Left ventricle myocardium inferior (tissue), 1 donor: ENCODE data around the gene SVOPL. TPM values are rescaled to one million over a fixed set of nuclear protein-coding genes. Genes with fewer than 3 reads are reported as not detected.

Experiments
- DNase-seq: peaks from one replicate; pipeline ENCODE4 v3.0.0-alpha.2; 2020
- H3K27ac ChIP-seq: fragments of 200-600 bp; replicated peaks from 2 replicates; pipeline ENCODE4 v1.8.0; 2021
- H3K27me3 ChIP-seq: fragments of 200-600 bp; 2 replicates; pipeline ENCODE4 v1.8.0; 2021; ENCODE audit warnings: low read depth
- H3K36me3 ChIP-seq: fragments of 200-600 bp; 2 replicates; pipeline ENCODE4 v1.8.0; 2021
- H3K4me1 ChIP-seq: fragments of 200-600 bp; 2 replicates; pipeline ENCODE4 v1.8.0; 2021
- H3K4me3 ChIP-seq: fragments of 200-600 bp; 2 replicates; pipeline ENCODE4 v1.8.0; 2021; ENCODE audit warnings: mild to moderate bottlenecking, moderate library complexity
- H3K9me3 ChIP-seq: fragments of 200-600 bp; replicated peaks from 2 replicates; pipeline ENCODE4 v1.8.0; 2021
- intact Hi-C: fragments of 100-400 bp; cut with micrococcal nuclease; formaldehyde crosslinking; loops from one replicate; pipeline ENCODE4 v1.11.0; 2022
- total RNA-seq: library from RNA; stranded (reverse); fragmentation: NEBNext Ultra II Directional; extraction: Animal tissue kit (Norgen Biotek cat#: 25700); gene quantifications from one replicate; pipeline ENCODE4 v1.2.1, GENCODE V29; 2021
- TF ChIP-seq, protein P1 (sequence below): fragments of 200-600 bp; IDR thresholded peaks from 2 replicates; pipeline ENCODE4 v1.8.0; 2021; ENCODE audit warnings: antibody characterized with exemption, mild to moderate bottlenecking, borderline replicate concordance
- donor health status: DM: no; HTN: yes; CAD: no; lungs with severe emphysema.

SVOPL gene
- total RNA-seq, 1 donor from 2014 or later, result not detected

GRCh38 chr7:138556771-138557484, 144.2 kb downstream of the SVOPL start:
- no peak overlapping the region for H3K4me3 ChIP-seq

DNA sequence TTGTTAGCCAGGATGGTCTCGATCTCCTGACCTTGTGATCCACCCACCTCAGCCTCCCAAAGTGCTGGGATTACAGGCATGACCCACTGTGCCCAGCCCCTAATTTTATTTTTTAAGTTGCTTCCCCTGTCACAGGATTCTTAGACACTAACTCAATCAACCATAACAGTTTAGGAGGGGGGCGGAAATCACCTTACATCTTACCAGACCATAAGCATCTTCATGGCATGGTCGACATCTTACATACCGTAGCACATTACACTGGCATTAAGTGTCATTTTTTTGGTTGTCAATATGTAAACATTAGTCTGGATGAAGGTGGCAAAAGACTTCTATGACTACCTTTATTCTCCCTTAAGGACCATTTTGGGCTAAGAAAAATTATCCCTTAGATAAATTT, 145.5 kb downstream of the SVOPL start:
- TF ChIP-seq, protein P1, sequence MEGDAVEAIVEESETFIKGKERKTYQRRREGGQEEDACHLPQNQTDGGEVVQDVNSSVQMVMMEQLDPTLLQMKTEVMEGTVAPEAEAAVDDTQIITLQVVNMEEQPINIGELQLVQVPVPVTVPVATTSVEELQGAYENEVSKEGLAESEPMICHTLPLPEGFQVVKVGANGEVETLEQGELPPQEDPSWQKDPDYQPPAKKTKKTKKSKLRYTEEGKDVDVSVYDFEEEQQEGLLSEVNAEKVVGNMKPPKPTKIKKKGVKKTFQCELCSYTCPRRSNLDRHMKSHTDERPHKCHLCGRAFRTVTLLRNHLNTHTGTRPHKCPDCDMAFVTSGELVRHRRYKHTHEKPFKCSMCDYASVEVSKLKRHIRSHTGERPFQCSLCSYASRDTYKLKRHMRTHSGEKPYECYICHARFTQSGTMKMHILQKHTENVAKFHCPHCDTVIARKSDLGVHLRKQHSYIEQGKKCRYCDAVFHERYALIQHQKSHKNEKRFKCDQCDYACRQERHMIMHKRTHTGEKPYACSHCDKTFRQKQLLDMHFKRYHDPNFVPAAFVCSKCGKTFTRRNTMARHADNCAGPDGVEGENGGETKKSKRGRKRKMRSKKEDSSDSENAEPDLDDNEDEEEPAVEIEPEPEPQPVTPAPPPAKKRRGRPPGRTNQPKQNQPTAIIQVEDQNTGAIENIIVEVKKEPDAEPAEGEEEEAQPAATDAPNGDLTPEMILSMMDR, result no peak
- H3K27ac ChIP-seq, result no peak overlapping the region
- peaks cover 100% of the 10 kb centered on the region for H3K36me3 ChIP-seq
- H3K9me3 ChIP-seq, result peaks cover 42% of the 10 kb centered on the region
- intact Hi-C loops, result no loop called here
- no peak for DNase-seq
- H3K4me1 ChIP-seq, result no peaks in the 10 kb centered on the region
- H3K4me3 ChIP-seq, result no peak overlapping the region
- no peaks in the 10 kb centered on the region for H3K27me3 ChIP-seq

More at GRCh38 chr7:138556771-138557484, 144.2 kb downstream of the SVOPL start:
- Histone ChIP-seq H3K4me1 (no peaks in the 10 kb centered on the region), H3K27ac (no peak overlapping the region), H3K36me3 (peaks cover 99% of the 10 kb centered on the region), H3K27me3 (no peaks in the 10 kb centered on the region), H3K9me3 (peaks cover 50% of the 10 kb centered on the region)
- intact Hi-C loops, result no loop called here
- no peak for DNase-seq
- TF ChIP-seq, protein P1, result no peak

DNA sequence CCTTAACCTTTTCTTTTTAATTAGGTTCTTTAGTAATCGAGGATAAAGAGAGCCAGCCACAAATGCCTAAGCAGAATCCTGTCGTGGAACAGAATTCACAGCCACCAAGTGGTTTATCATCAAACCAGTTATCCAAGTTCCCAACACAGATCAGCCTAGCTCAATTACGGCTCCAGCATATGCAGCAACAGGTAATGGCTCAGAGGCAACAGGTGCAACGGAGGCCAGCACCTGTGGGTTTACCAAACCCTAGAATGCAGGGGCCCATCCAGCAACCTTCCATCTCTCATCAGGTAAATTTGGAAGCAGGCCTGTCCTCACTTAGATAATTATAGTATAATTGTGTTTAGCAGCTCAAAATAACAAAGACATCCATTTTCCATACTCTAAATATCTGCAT, 146.5 kb downstream of the SVOPL start:
- TF ChIP-seq, protein P1, result no peak
- intact Hi-C loops, result no loop called here
- Histone ChIP-seq H3K4me1 (peaks cover under 1% of the 10 kb centered on the region), H3K27me3 (no peaks in the 10 kb centered on the region), H3K4me3 (no peak overlapping the region), H3K9me3 (peaks cover 42% of the 10 kb centered on the region), H3K27ac (no peak overlapping the region), H3K36me3 (peaks cover 90% of the 10 kb centered on the region)
- no peak for DNase-seq

DNA sequence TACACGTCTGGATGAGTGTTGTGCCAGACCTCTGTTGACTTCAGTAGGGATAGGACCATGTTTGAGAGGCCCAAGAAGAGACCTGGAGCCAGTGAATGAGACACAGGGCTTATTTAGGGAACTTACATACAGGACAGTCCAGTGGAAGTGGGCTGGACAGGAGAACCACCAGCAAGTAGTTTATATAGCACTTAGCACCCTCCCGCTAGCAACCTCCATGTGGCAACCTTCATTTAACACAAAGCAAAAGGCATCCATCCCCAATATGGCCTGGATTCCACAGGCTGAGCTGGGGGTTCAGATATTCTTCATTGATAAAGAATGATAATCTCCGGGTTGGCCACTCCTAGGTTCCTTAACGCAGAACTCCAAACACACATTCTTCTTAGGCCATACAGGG, 147.4 kb downstream of the SVOPL start:
- TF ChIP-seq, protein P1, result no peak
- no peaks in the 10 kb centered on the region for H3K27me3 ChIP-seq
- H3K4me3 ChIP-seq, result no peak overlapping the region
- intact Hi-C loops, result no loop called here
- H3K9me3 ChIP-seq, result peaks cover 41% of the 10 kb centered on the region
- peaks cover 8% of the 10 kb centered on the region for H3K4me1 ChIP-seq
- peaks cover 81% of the 10 kb centered on the region for H3K36me3 ChIP-seq
- DNase-seq, result no peak
- H3K27ac ChIP-seq, result no peak overlapping the region

DNA sequence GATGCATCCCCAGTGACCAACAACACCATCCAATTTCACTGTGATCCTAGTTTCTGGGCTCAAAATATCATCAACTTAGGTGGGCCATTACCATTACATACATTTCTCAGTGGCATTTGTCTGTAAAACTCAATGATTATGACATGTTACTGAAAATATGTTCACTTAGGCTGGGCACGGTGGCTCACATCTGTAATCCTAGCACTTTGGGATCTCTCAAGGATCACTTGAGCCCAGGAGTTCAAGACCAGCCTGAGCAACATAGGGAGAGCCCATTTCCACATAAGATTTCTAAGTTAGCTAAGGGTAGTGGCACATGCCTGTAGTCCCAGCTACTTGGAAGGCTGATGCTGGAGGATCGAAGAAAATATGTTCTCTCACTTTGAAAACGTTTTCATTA, 150.1 kb downstream of the SVOPL start:
- no peaks in the 10 kb centered on the region for H3K27me3 ChIP-seq
- no peak overlapping the region for H3K4me3 ChIP-seq
- peaks cover 59% of the 10 kb centered on the region for H3K36me3 ChIP-seq
- H3K27ac ChIP-seq, result no peak overlapping the region
- TF ChIP-seq, protein P1, result no peak
- peaks cover 8% of the 10 kb centered on the region for H3K4me1 ChIP-seq
- intact Hi-C loops, result no loop called here
- peaks cover 14% of the 10 kb centered on the region for H3K9me3 ChIP-seq
- DNase-seq, result no peak
